Activated naive CD8-positive, alpha-beta T cell (primary cell): ENCODE measurements around the gene EEF1AKMT3.

Experiments
- H3K27ac Mint-ChIP-seq: one replicate; pipeline ENCODE4 v1.8.0; 2021; ENCODE audit warnings: mixed read lengths
- H3K27me3 Mint-ChIP-seq: one replicate; pipeline ENCODE4 v1.8.0; 2021; ENCODE audit warnings: mixed read lengths
- H3K36me3 Mint-ChIP-seq: one replicate; pipeline ENCODE4 v1.8.0; 2021; ENCODE audit warnings: mixed read lengths
- H3K4me1 Mint-ChIP-seq: one replicate; pipeline ENCODE4 v1.8.0; 2021; ENCODE audit warnings: low read depth, mixed read lengths
- H3K4me3 Mint-ChIP-seq: one replicate; pipeline ENCODE4 v1.8.0; 2021; ENCODE audit warnings: mild to moderate bottlenecking, mixed read lengths
- H3K9me3 Mint-ChIP-seq: one replicate; pipeline ENCODE4 v1.8.0; 2021; ENCODE audit warnings: low read depth, mixed read lengths

Gene EEF1AKMT3

GRCh38 chr12:57731411-57732080, 40.9 kb upstream of the EEF1AKMT3 start:
- H3K27me3 Mint-ChIP-seq: no peaks in the 10 kb centered on the region
- H3K9me3 Mint-ChIP-seq: no peaks in the 10 kb centered on the region
- H3K27ac Mint-ChIP-seq: peak overlapping the region; percentile 66
- peaks cover 6% of the 10 kb centered on the region for H3K4me1 Mint-ChIP-seq
- H3K36me3 Mint-ChIP-seq: peaks cover 9% of the 10 kb centered on the region
- no peak overlapping the region for H3K4me3 Mint-ChIP-seq

GRCh38 chr12:57732270-57732669, 40.1 kb upstream of the EEF1AKMT3 start:
- peak overlapping the region; percentile 22 for H3K27ac Mint-ChIP-seq
- H3K4me1 Mint-ChIP-seq: peaks cover 10% of the 10 kb centered on the region
- no peaks in the 10 kb centered on the region for H3K9me3 Mint-ChIP-seq
- H3K27me3 Mint-ChIP-seq: no peaks in the 10 kb centered on the region
- H3K36me3 Mint-ChIP-seq: peaks cover 9% of the 10 kb centered on the region
- H3K4me3 Mint-ChIP-seq: no peak overlapping the region

GRCh38 chr12:57732726-57733593, 39.5 kb upstream of the EEF1AKMT3 start:
- peaks cover 10% of the 10 kb centered on the region for H3K4me1 Mint-ChIP-seq
- no peaks in the 10 kb centered on the region for H3K27me3 Mint-ChIP-seq
- H3K9me3 Mint-ChIP-seq: no peaks in the 10 kb centered on the region
- H3K27ac Mint-ChIP-seq: no peak overlapping the region
- no peak overlapping the region for H3K4me3 Mint-ChIP-seq
- H3K36me3 Mint-ChIP-seq: peaks cover 7% of the 10 kb centered on the region

GRCh38 chr12:57733928-57734327, 38.5 kb upstream of the EEF1AKMT3 start:
- peaks cover 11% of the 10 kb centered on the region for H3K4me1 Mint-ChIP-seq
- no peak overlapping the region for H3K27ac Mint-ChIP-seq
- no peaks in the 10 kb centered on the region for H3K9me3 Mint-ChIP-seq
- H3K4me3 Mint-ChIP-seq: no peak overlapping the region
- no peaks in the 10 kb centered on the region for H3K27me3 Mint-ChIP-seq
- peaks cover 7% of the 10 kb centered on the region for H3K36me3 Mint-ChIP-seq

- peak overlapping the region; percentile 68 for H3K27ac Mint-ChIP-seq
- no peaks in the 10 kb centered on the region for H3K9me3 Mint-ChIP-seq
- no peaks in the 10 kb centered on the region for H3K27me3 Mint-ChIP-seq
- H3K36me3 Mint-ChIP-seq: peaks cover 7% of the 10 kb centered on the region
- no peak overlapping the region for H3K4me3 Mint-ChIP-seq
- peaks cover 18% of the 10 kb centered on the region for H3K4me1 Mint-ChIP-seq
These were observed 37.8 kb upstream of the EEF1AKMT3 start for GRCh38 chr12:57734591-57734990.

GRCh38 chr12:57735198-57735855, 37.1 kb upstream of the EEF1AKMT3 start:
- Mint-ChIP-seq H3K27me3 (no peaks in the 10 kb centered on the region), H3K4me3 (no peak overlapping the region), H3K4me1 (peaks cover 24% of the 10 kb centered on the region), H3K36me3 (peaks cover 7% of the 10 kb centered on the region), H3K27ac (no peak overlapping the region), H3K9me3 (no peaks in the 10 kb centered on the region)

GRCh38 chr12:57735952-57736740, 36.3 kb upstream of the EEF1AKMT3 start:
- Mint-ChIP-seq H3K4me1 (peaks cover 31% of the 10 kb centered on the region), H3K27ac (peak overlapping the region; percentile 34), H3K36me3 (peaks cover 7% of the 10 kb centered on the region), H3K9me3 (no peaks in the 10 kb centered on the region), H3K27me3 (no peaks in the 10 kb centered on the region), H3K4me3 (no peak overlapping the region)

GRCh38 chr12:57736741-57737466, 35.5 kb upstream of the EEF1AKMT3 start:
- Mint-ChIP-seq H3K27me3 (no peaks in the 10 kb centered on the region), H3K27ac (peak overlapping the region; percentile 34), H3K9me3 (no peaks in the 10 kb centered on the region), H3K36me3 (peaks cover 5% of the 10 kb centered on the region), H3K4me3 (no peak overlapping the region), H3K4me1 (peaks cover 38% of the 10 kb centered on the region)

GRCh38 chr12:57737467-57738460, 34.6 kb upstream of the EEF1AKMT3 start:
- Mint-ChIP-seq H3K9me3 (no peaks in the 10 kb centered on the region), H3K4me1 (peaks cover 45% of the 10 kb centered on the region), H3K27ac (no peak overlapping the region), H3K27me3 (no peaks in the 10 kb centered on the region), H3K36me3 (peaks cover 5% of the 10 kb centered on the region), H3K4me3 (no peak overlapping the region)

GRCh38 chr12:57738661-57739237, 33.7 kb upstream of the EEF1AKMT3 start, which contains the start of gene AGAP2:
Gene AGAP2 (minus strand): TSS chr12:57738742. CDS start chr12:57738246, 496 bp downstream.
- Mint-ChIP-seq H3K36me3 (peaks cover 5% of the 10 kb centered on the region), H3K9me3 (no peaks in the 10 kb centered on the region), H3K4me1 (peaks cover 48% of the 10 kb centered on the region), H3K27ac (peak within 1 kb of the TSS; percentile 69), H3K27me3 (no peaks in the 10 kb centered on the region), H3K4me3 (peak within 1 kb of the TSS; percentile 79)

GRCh38 chr12:57739387-57739786, 33.0 kb upstream of the EEF1AKMT3 start:
- Mint-ChIP-seq H3K36me3 (peaks cover 3% of the 10 kb centered on the region), H3K27ac (peak overlapping the region; percentile 69), H3K4me1 (peaks cover 55% of the 10 kb centered on the region), H3K27me3 (no peaks in the 10 kb centered on the region), H3K4me3 (peak overlapping the region; percentile 79), H3K9me3 (no peaks in the 10 kb centered on the region)

GRCh38 chr12:57739914-57740538, 32.4 kb upstream of the EEF1AKMT3 start:
- Mint-ChIP-seq H3K4me3 (peak overlapping the region; percentile 90), H3K27ac (peak overlapping the region; percentile 69), H3K36me3 (no peaks in the 10 kb centered on the region), H3K27me3 (no peaks in the 10 kb centered on the region), H3K4me1 (peaks cover 58% of the 10 kb centered on the region), H3K9me3 (no peaks in the 10 kb centered on the region)
